Esophagus squamous epithelium (tissue), 4 donors: ENCODE measurements around the gene LRRN2.

ENCODE experiments used
- POLR2A ChIP-seq, 4 donors: fragments of 450-650 bp; IDR thresholded peaks; one replicate each; pipeline ENCODE4 v1.6.1; 2017; ENCODE audit warnings: antibody characterized with exemption in 4 of 4, mild to moderate bottlenecking in 4 of 4, moderate library complexity in 3 of 4
- TF ChIP-seq, protein P1 (sequence below), 6 experiments: fragments of 450-650 bp in 4 of 6; fragments of 200-600 bp in 2 of 6; sonication (generic) in 2 of 6; IDR thresholded peaks; one replicate each; pipeline ENCODE4 v1.5.1; 2016 to 2019; ENCODE audit warnings: antibody characterized with exemption in 6 of 6, mild to moderate bottlenecking in 4 of 6, moderate library complexity in 4 of 6

DNA sequence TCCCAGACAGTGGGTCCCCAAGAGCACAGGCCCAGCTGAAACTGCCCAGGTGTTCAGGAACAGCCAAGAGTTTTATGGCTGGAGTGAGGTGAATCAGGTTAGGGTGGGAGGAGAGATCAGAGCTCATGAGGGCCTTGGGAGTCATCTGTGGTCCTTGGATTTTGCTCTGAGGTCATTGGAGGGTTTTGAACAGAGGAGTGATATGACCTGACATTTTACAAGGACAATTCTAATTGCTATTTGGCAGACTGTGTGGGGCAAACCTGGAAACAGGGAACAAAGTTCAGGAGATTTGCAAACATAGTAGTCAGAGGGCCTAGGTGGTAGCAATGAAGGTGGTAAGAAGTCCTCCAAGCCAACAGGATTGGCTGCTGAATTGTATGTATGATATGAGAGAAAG lies 31.1 kb upstream of the LRRN2 start:
- TF ChIP-seq, protein P1, sequence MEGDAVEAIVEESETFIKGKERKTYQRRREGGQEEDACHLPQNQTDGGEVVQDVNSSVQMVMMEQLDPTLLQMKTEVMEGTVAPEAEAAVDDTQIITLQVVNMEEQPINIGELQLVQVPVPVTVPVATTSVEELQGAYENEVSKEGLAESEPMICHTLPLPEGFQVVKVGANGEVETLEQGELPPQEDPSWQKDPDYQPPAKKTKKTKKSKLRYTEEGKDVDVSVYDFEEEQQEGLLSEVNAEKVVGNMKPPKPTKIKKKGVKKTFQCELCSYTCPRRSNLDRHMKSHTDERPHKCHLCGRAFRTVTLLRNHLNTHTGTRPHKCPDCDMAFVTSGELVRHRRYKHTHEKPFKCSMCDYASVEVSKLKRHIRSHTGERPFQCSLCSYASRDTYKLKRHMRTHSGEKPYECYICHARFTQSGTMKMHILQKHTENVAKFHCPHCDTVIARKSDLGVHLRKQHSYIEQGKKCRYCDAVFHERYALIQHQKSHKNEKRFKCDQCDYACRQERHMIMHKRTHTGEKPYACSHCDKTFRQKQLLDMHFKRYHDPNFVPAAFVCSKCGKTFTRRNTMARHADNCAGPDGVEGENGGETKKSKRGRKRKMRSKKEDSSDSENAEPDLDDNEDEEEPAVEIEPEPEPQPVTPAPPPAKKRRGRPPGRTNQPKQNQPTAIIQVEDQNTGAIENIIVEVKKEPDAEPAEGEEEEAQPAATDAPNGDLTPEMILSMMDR (IDR thresholded peaks at IDR 0.05), result no peak
- no peak for TF ChIP-seq POLR2A (IDR thresholded peaks at IDR 0.05)
